ENCODE results near the gene FRAS1.
"Not testable (repeated sequence)": the region's sequence is repeated elsewhere in the genome, so short reads cannot be mapped to it uniquely, and the experiment has no call there.

The FRAS1 gene

GRCh38 chr4:78254893-78255292 is 197.8 kb downstream of the FRAS1 start:
- Histone ChIP-seq H3K9me3 (ENCODE audit: low read depth, low read length) (no peaks in the 10 kb centered on the region), H3K9ac (ENCODE audit: insufficient read length) (no peak overlapping the region), H3K4me3 (no peak overlapping the region), H3K36me3 (ENCODE audit: insufficient read depth, low read length) (no peaks in the 10 kb centered on the region), H3K27ac (no peak overlapping the region)
- no peak for DNase-seq (ENCODE audit: low read depth, low spot score)
- TF ChIP-seq EZH2 (IDR thresholded peaks at IDR 0.05) (no peak), FOXP2 (optimal IDR thresholded peaks at IDR 0.05; ENCODE audit: control extremely low read depth, extremely low read length, insufficient read depth) (no peak), POLR2AphosphoS5 (IDR thresholded peaks at IDR 0.05; ENCODE audit: borderline replicate concordance, low read depth, low read length) (no peak)

- Histone ChIP-seq H3K36me3 (ENCODE audit: insufficient read depth, low read length) (no peaks in the 10 kb centered on the region), H3K4me3 (no peak overlapping the region), H3K9me3 (ENCODE audit: low read depth, low read length) (no peaks in the 10 kb centered on the region), H3K27ac (no peak overlapping the region), H3K9ac (ENCODE audit: insufficient read length) (no peak overlapping the region)
- DNase-seq (ENCODE audit: low read depth, low spot score): no peak
- TF ChIP-seq POLR2AphosphoS5 (IDR thresholded peaks at IDR 0.05; ENCODE audit: borderline replicate concordance, low read depth, low read length): no peak
- no peak for TF ChIP-seq EZH2 (IDR thresholded peaks at IDR 0.05)
- no peak for TF ChIP-seq FOXP2 (optimal IDR thresholded peaks at IDR 0.05; ENCODE audit: control extremely low read depth, extremely low read length, insufficient read depth)
Observed at GRCh38 chr4:78265006-78265405, 207.9 kb downstream of the FRAS1 start.

- Histone ChIP-seq H3K27ac (no peak overlapping the region), H3K36me3 (ENCODE audit: insufficient read depth, low read length) (no peaks in the 10 kb centered on the region), H3K9ac (ENCODE audit: insufficient read length) (no peak overlapping the region), H3K4me3 (no peak overlapping the region), H3K9me3 (ENCODE audit: low read depth, low read length) (no peaks in the 10 kb centered on the region)
- no peak for TF ChIP-seq POLR2AphosphoS5 (IDR thresholded peaks at IDR 0.05; ENCODE audit: borderline replicate concordance, low read depth, low read length)
- no peak for TF ChIP-seq FOXP2 (optimal IDR thresholded peaks at IDR 0.05; ENCODE audit: control extremely low read depth, extremely low read length, insufficient read depth)
- no peak for TF ChIP-seq EZH2 (IDR thresholded peaks at IDR 0.05)
- no peak for DNase-seq (ENCODE audit: low read depth, low spot score)
Observed at GRCh38 chr4:78267790-78268189, 210.7 kb downstream of the FRAS1 start.

GRCh38 chr4:78268597-78268996 is 211.5 kb downstream of the FRAS1 start:
- Histone ChIP-seq H3K27ac (no peak overlapping the region), H3K36me3 (ENCODE audit: insufficient read depth, low read length) (no peaks in the 10 kb centered on the region), H3K9me3 (ENCODE audit: low read depth, low read length) (no peaks in the 10 kb centered on the region), H3K9ac (ENCODE audit: insufficient read length) (no peak overlapping the region), H3K4me3 (no peak overlapping the region)
- DNase-seq (ENCODE audit: low read depth, low spot score): no peak
- TF ChIP-seq POLR2AphosphoS5 (IDR thresholded peaks at IDR 0.05; ENCODE audit: borderline replicate concordance, low read depth, low read length): no peak
- no peak for TF ChIP-seq FOXP2 (optimal IDR thresholded peaks at IDR 0.05; ENCODE audit: control extremely low read depth, extremely low read length, insufficient read depth)
- TF ChIP-seq EZH2 (IDR thresholded peaks at IDR 0.05): no peak

- H3K4me3 ChIP-seq; H3K9me3 ChIP-seq (ENCODE audit: low read depth, low read length); H3K9ac ChIP-seq (ENCODE audit: insufficient read length): not testable (repeated sequence)
Observed at GRCh38 chr4:78275450-78275849, 218.3 kb downstream of the FRAS1 start.

GRCh38 chr4:78286281-78286680 is 229.2 kb downstream of the FRAS1 start:
- no peak overlapping the region for H3K27ac ChIP-seq
- H3K4me3 ChIP-seq: no peak overlapping the region
- no peak for DNase-seq (ENCODE audit: low read depth, low spot score)
- TF ChIP-seq EZH2 (IDR thresholded peaks at IDR 0.05): no peak
- no peak for TF ChIP-seq FOXP2 (optimal IDR thresholded peaks at IDR 0.05; ENCODE audit: control extremely low read depth, extremely low read length, insufficient read depth)
- no peak for TF ChIP-seq POLR2AphosphoS5 (IDR thresholded peaks at IDR 0.05; ENCODE audit: borderline replicate concordance, low read depth, low read length)
- H3K36me3 ChIP-seq (ENCODE audit: insufficient read depth, low read length): no peaks in the 10 kb centered on the region
- no peaks in the 10 kb centered on the region for H3K9me3 ChIP-seq (ENCODE audit: low read depth, low read length)
- H3K9ac ChIP-seq (ENCODE audit: insufficient read length): no peak overlapping the region

More at GRCh38 chr4:78275450-78275849, 218.3 kb downstream of the FRAS1 start:
- DNase-seq (ENCODE audit: low read depth, low spot score); H3K27ac ChIP-seq; H3K36me3 ChIP-seq (ENCODE audit: insufficient read depth, low read length): not testable (repeated sequence)

GRCh38 chr4:78288327-78288726 is 231.2 kb downstream of the FRAS1 start:
- H3K9me3 ChIP-seq (ENCODE audit: low read depth, low read length): no peaks in the 10 kb centered on the region
- no peak for TF ChIP-seq POLR2AphosphoS5 (IDR thresholded peaks at IDR 0.05; ENCODE audit: borderline replicate concordance, low read depth, low read length)
- no peaks in the 10 kb centered on the region for H3K36me3 ChIP-seq (ENCODE audit: insufficient read depth, low read length)
- H3K4me3 ChIP-seq: no peak overlapping the region
- DNase-seq (ENCODE audit: low read depth, low spot score): peak; percentile 22
- no peak overlapping the region for H3K27ac ChIP-seq
- no peak overlapping the region for H3K9ac ChIP-seq (ENCODE audit: insufficient read length)

GRCh38 chr4:78291277-78291676 is 234.2 kb downstream of the FRAS1 start:
- TF ChIP-seq FOXP2 (optimal IDR thresholded peaks at IDR 0.05; ENCODE audit: control extremely low read depth, extremely low read length, insufficient read depth): no peak
- TF ChIP-seq EZH2 (IDR thresholded peaks at IDR 0.05): no peak
- no peak for TF ChIP-seq POLR2AphosphoS5 (IDR thresholded peaks at IDR 0.05; ENCODE audit: borderline replicate concordance, low read depth, low read length)
- Histone ChIP-seq H3K4me3 (no peak overlapping the region), H3K27ac (no peak overlapping the region), H3K9ac (ENCODE audit: insufficient read length) (no peak overlapping the region), H3K9me3 (ENCODE audit: low read depth, low read length) (no peaks in the 10 kb centered on the region), H3K36me3 (ENCODE audit: insufficient read depth, low read length) (no peaks in the 10 kb centered on the region)
- no peak for DNase-seq (ENCODE audit: low read depth, low spot score)

- TF ChIP-seq EZH2 (IDR thresholded peaks at IDR 0.05) (no peak), POLR2AphosphoS5 (IDR thresholded peaks at IDR 0.05; ENCODE audit: borderline replicate concordance, low read depth, low read length) (no peak), FOXP2 (optimal IDR thresholded peaks at IDR 0.05; ENCODE audit: control extremely low read depth, extremely low read length, insufficient read depth) (no peak)
- H3K9ac ChIP-seq (ENCODE audit: insufficient read length): no peak overlapping the region
- no peak overlapping the region for H3K27ac ChIP-seq
- H3K36me3 ChIP-seq (ENCODE audit: insufficient read depth, low read length): no peaks in the 10 kb centered on the region
- no peak overlapping the region for H3K4me3 ChIP-seq
- DNase-seq (ENCODE audit: low read depth, low spot score): no peak
- no peaks in the 10 kb centered on the region for H3K9me3 ChIP-seq (ENCODE audit: low read depth, low read length)
Observed at GRCh38 chr4:78292341-78292740, 235.2 kb downstream of the FRAS1 start.
